Karpas-422 (cell line): ENCODE measurements around the gene SKAP1. TPM values are rescaled to one million over a fixed set of nuclear protein-coding genes. Genes with fewer than 3 reads are reported as not detected.

Experiments
- DNase-seq: peaks from one replicate; pipeline ENCODE4 v3.0.0-alpha.2; 2015
- H2AFZ ChIP-seq: fragments of 200-600 bp; sonication (generic); 2 replicates; pipeline ENCODE4 v1.6.1; 2014; ENCODE audit warnings: antibody characterized with exemption, low read length, mixed read lengths
- H3K27ac ChIP-seq: fragments of 200-600 bp; sonication (generic); 2 replicates; pipeline ENCODE4 v1.5.1; 2014; ENCODE audit warnings: mild to moderate bottlenecking, low read length, moderate library complexity
- H3K27me3 ChIP-seq: fragments of 200-600 bp; sonication (generic); 2 replicates; pipeline ENCODE4 v1.6.1; 2014; ENCODE audit warnings: low read length, mixed read lengths
- H3K36me3 ChIP-seq: fragments of 200-600 bp; sonication (generic); 2 replicates; pipeline ENCODE4 v1.6.1; 2014; ENCODE audit warnings: low read length, mixed read lengths; ENCODE audit not compliant: insufficient read depth
- H3K4me1 ChIP-seq: fragments of 200-600 bp; sonication (generic); 2 replicates; pipeline ENCODE4 v1.6.1; 2014; ENCODE audit warnings: mild to moderate bottlenecking, low read length, mixed read lengths
- H3K4me2 ChIP-seq: fragments of 200-600 bp; sonication (generic); 2 replicates; pipeline ENCODE4 v1.6.1; 2014; ENCODE audit warnings: low read length, low read depth, mild to moderate bottlenecking; ENCODE audit not compliant: poor library complexity, severe bottlenecking
- H3K4me3 ChIP-seq: fragments of 200-600 bp; sonication (generic); 2 replicates; pipeline ENCODE4 v1.5.1; 2014; ENCODE audit warnings: mild to moderate bottlenecking, antibody characterized with exemption, low read length, mixed read lengths
- H3K79me2 ChIP-seq: fragments of 200-600 bp; sonication (generic); 2 replicates; pipeline ENCODE4 v1.6.1; 2014; ENCODE audit warnings: mild to moderate bottlenecking, low read length, mixed read lengths
- H3K9ac ChIP-seq: fragments of 200-600 bp; sonication (generic); 2 replicates; pipeline ENCODE4 v1.6.0; 2014; ENCODE audit warnings: low read length
- H3K9me2 ChIP-seq: fragments of 200-600 bp; sonication (generic), shearing (Covaris generic); replicated peaks from 2 replicates; pipeline ENCODE4 v1.6.0; 2014; ENCODE audit warnings: mild to moderate bottlenecking, low read length, moderate library complexity; ENCODE audit not compliant: insufficient read depth
- H3K9me3 ChIP-seq: fragments of 300-700, 200-600 bp; sonication (generic); 2 replicates; pipeline ENCODE4 v1.6.1; 2014; ENCODE audit warnings: low read length, mixed read lengths
- H4K20me1 ChIP-seq: fragments of 200-600 bp; sonication (generic); 2 replicates; pipeline ENCODE4 v1.6.1; 2014; ENCODE audit warnings: mild to moderate bottlenecking, antibody characterized with exemption, low read length, low read depth; ENCODE audit not compliant: insufficient read depth
- total RNA-seq: library from RNA; depleted of rRNA; stranded (reverse); fragments of >200 nt; shearing (Covaris generic); gene quantifications from 2 replicates; pipeline ENCODE4 v1.2.3, GENCODE V29; 2014; ENCODE audit warnings: low replicate concordance

SKAP1 gene
- total RNA-seq, 1 experiment from 2014 or later: 1.2 TPM

GRCh38 chr17:48134912-48135480 is 295.0 kb downstream of the SKAP1 start:
- Histone ChIP-seq H3K9me2 (no peaks in the 10 kb centered on the region), H3K9me3 (no peaks in the 10 kb centered on the region), H3K79me2 (no peaks in the 10 kb centered on the region), H3K36me3 (no peaks in the 10 kb centered on the region), H3K4me3 (no peak overlapping the region), H3K27me3 (no peaks in the 10 kb centered on the region), H2AFZ (no peak overlapping the region), H3K4me2 (no peak overlapping the region), H4K20me1 (no peaks in the 10 kb centered on the region), H3K9ac (no peak overlapping the region), H3K4me1 (no peaks in the 10 kb centered on the region), H3K27ac (no peak overlapping the region)
- peak; percentile 52 for DNase-seq

- no peaks in the 10 kb centered on the region for H4K20me1 ChIP-seq
- no peak overlapping the region for H3K4me3 ChIP-seq
- no peaks in the 10 kb centered on the region for H3K9me3 ChIP-seq
- H3K36me3 ChIP-seq: no peaks in the 10 kb centered on the region
- H2AFZ ChIP-seq: no peak overlapping the region
- H3K79me2 ChIP-seq: no peaks in the 10 kb centered on the region
- H3K9ac ChIP-seq: no peak overlapping the region
- no peaks in the 10 kb centered on the region for H3K27me3 ChIP-seq
- no peak for DNase-seq
- no peaks in the 10 kb centered on the region for H3K4me1 ChIP-seq
- H3K27ac ChIP-seq: no peak overlapping the region
- H3K4me2 ChIP-seq: no peak overlapping the region
- no peaks in the 10 kb centered on the region for H3K9me2 ChIP-seq
Observed at GRCh38 chr17:48132385-48132784, 297.6 kb downstream of the SKAP1 start.

GRCh38 chr17:48131216-48131824 is 298.7 kb downstream of the SKAP1 start:
- DNase-seq: peak; percentile 89
- Histone ChIP-seq H4K20me1 (no peaks in the 10 kb centered on the region), H3K9me3 (no peaks in the 10 kb centered on the region), H3K27me3 (no peaks in the 10 kb centered on the region), H3K79me2 (no peaks in the 10 kb centered on the region), H2AFZ (no peak overlapping the region), H3K4me2 (no peak overlapping the region), H3K4me3 (no peak overlapping the region), H3K27ac (no peak overlapping the region), H3K9ac (no peak overlapping the region), H3K36me3 (no peaks in the 10 kb centered on the region), H3K9me2 (no peaks in the 10 kb centered on the region), H3K4me1 (no peaks in the 10 kb centered on the region)

- Histone ChIP-seq H3K4me3 (no peak overlapping the region), H3K9me2 (no peaks in the 10 kb centered on the region), H3K27me3 (no peaks in the 10 kb centered on the region), H3K9ac (no peak overlapping the region), H2AFZ (no peak overlapping the region), H3K79me2 (no peaks in the 10 kb centered on the region), H3K4me1 (no peaks in the 10 kb centered on the region), H3K36me3 (no peaks in the 10 kb centered on the region), H3K27ac (no peak overlapping the region), H3K4me2 (no peak overlapping the region), H3K9me3 (no peaks in the 10 kb centered on the region), H4K20me1 (no peaks in the 10 kb centered on the region)
- no peak for DNase-seq
Observed at GRCh38 chr17:48129981-48130380, 300.0 kb downstream of the SKAP1 start.

GRCh38 chr17:48128400-48128799 is 301.6 kb downstream of the SKAP1 start:
- Histone ChIP-seq H3K79me2 (no peaks in the 10 kb centered on the region), H3K27ac (no peak overlapping the region), H3K9me2 (no peaks in the 10 kb centered on the region), H3K4me3 (no peak overlapping the region), H3K36me3 (no peaks in the 10 kb centered on the region), H3K4me1 (no peaks in the 10 kb centered on the region), H3K27me3 (no peaks in the 10 kb centered on the region), H3K9me3 (no peaks in the 10 kb centered on the region), H2AFZ (no peak overlapping the region), H3K4me2 (no peak overlapping the region), H4K20me1 (no peaks in the 10 kb centered on the region), H3K9ac (no peak overlapping the region)
- DNase-seq: no peak

- H3K9me2 ChIP-seq: no peaks in the 10 kb centered on the region
- no peak for DNase-seq
- no peaks in the 10 kb centered on the region for H3K79me2 ChIP-seq
- H3K9ac ChIP-seq: no peak overlapping the region
- no peak overlapping the region for H3K4me2 ChIP-seq
- H3K9me3 ChIP-seq: no peaks in the 10 kb centered on the region
- no peak overlapping the region for H3K27ac ChIP-seq
- no peaks in the 10 kb centered on the region for H3K27me3 ChIP-seq
- no peaks in the 10 kb centered on the region for H3K4me1 ChIP-seq
- H4K20me1 ChIP-seq: no peaks in the 10 kb centered on the region
- H2AFZ ChIP-seq: no peak overlapping the region
- no peak overlapping the region for H3K4me3 ChIP-seq
- no peaks in the 10 kb centered on the region for H3K36me3 ChIP-seq
Observed at GRCh38 chr17:48127371-48128051, 302.5 kb downstream of the SKAP1 start.

- H3K36me3 ChIP-seq: no peaks in the 10 kb centered on the region; the same call in 1 of the 2 replicates
- H3K27me3 ChIP-seq: no peaks in the 10 kb centered on the region
- no peaks in the 10 kb centered on the region for H3K4me1 ChIP-seq
- H3K9ac ChIP-seq: no peak overlapping the region
- H2AFZ ChIP-seq: no peak overlapping the region
- DNase-seq: no peak
- no peak overlapping the region for H3K27ac ChIP-seq
- no peak overlapping the region for H3K4me3 ChIP-seq
- no peaks in the 10 kb centered on the region for H3K79me2 ChIP-seq
- no peak overlapping the region for H3K4me2 ChIP-seq
- H3K9me2 ChIP-seq: no peaks in the 10 kb centered on the region
- H3K9me3 ChIP-seq: no peaks in the 10 kb centered on the region
- no peaks in the 10 kb centered on the region for H4K20me1 ChIP-seq
Observed at GRCh38 chr17:48126532-48126850, 303.5 kb downstream of the SKAP1 start.

GRCh38 chr17:48125829-48126531 is 304.0 kb downstream of the SKAP1 start:
- Histone ChIP-seq H3K4me3 (no peak overlapping the region), H3K9me2 (no peaks in the 10 kb centered on the region), H4K20me1 (no peaks in the 10 kb centered on the region), H3K27me3 (no peaks in the 10 kb centered on the region), H2AFZ (no peak overlapping the region), H3K9ac (no peak overlapping the region), H3K79me2 (no peaks in the 10 kb centered on the region), H3K27ac (no peak overlapping the region), H3K4me2 (no peak overlapping the region), H3K4me1 (no peaks in the 10 kb centered on the region), H3K36me3 (no peaks in the 10 kb centered on the region; the same call in 1 of the 2 replicates), H3K9me3 (no peaks in the 10 kb centered on the region)
- DNase-seq: no peak
